Endothelial cell of umbilical vein (primary cell): Measurements from ENCODE around the gene KAT8. TPM values are rescaled to one million over a fixed set of nuclear protein-coding genes. Genes with fewer than 3 reads are reported as not detected.

Experiments used
- BruUV-seq: library from RNA; stranded (reverse); fragments of 400-500 nt; replicated peaks from 2 replicates; lab custom pipeline; 2021; lab: Mats Ljungman, UMichigan
- CTCF ChIA-PET: fragments of 300-600, 350-600 bp; sonication (Branson Sonifier 250); formaldehyde crosslinking; loops from one replicate; lab custom pipeline; 2021; ENCODE audit warnings: antibody characterized with exemption, inconsistent platforms; lab: Charles Lee
- POLR2A ChIA-PET: fragments of 300-600, 350-600 bp; sonication (Branson Sonifier 250); formaldehyde crosslinking; loops from one replicate; lab custom pipeline; 2021; ENCODE audit warnings: antibody characterized with exemption, inconsistent platforms; lab: Charles Lee
- DNase-seq: peaks from one replicate; pipeline ENCODE4 v3.0.0-alpha.2; 2011; ENCODE audit warnings: low read depth, low spot score
- FAIRE-seq: peaks from 2 replicates; lab custom pipeline; 2011; peaks lifted over from hg19 to GRCh38; lab: Jason Lieb, UNC
- H2AFZ ChIP-seq: 2 replicates; pipeline ENCODE4 v1.6.0; 2012; ENCODE audit warnings: low read depth, low read length, control low read depth, inconsistent platforms
- H3K27ac ChIP-seq: 2 replicates; pipeline ENCODE4 v1.5.1; 2011; ENCODE audit warnings: low read depth, mild to moderate bottlenecking, control low read depth, low read length, moderate library complexity; ENCODE audit not compliant: insufficient read depth
- H3K27me3 ChIP-seq, 2 experiments: 2 replicates each; pipeline versions ENCODE4 v1.6.0 to v1.6.1; 2011; ENCODE audit warnings: low read length in 2 of 2, mixed read lengths in 1 of 2; ENCODE audit not compliant: control insufficient read depth in 2 of 2, insufficient read depth in 2 of 2
- H3K36me3 ChIP-seq, 2 experiments: 2 replicates in 1 of 2; 3 replicates in 1 of 2; pipeline ENCODE4 v1.5.1; 2011; ENCODE audit warnings: low read length in 2 of 2, mild to moderate bottlenecking in 1 of 2, moderate library complexity in 1 of 2; ENCODE audit not compliant: control insufficient read depth in 2 of 2, insufficient read depth in 2 of 2; ENCODE audit errors: extremely low read depth in 1 of 2
- H3K4me1 ChIP-seq: 3 replicates; pipeline ENCODE4 v1.5.1; 2011; ENCODE audit warnings: mild to moderate bottlenecking, low read length; ENCODE audit not compliant: control insufficient read depth, insufficient read depth; ENCODE audit errors: extremely low read depth
- H3K4me2 ChIP-seq: 2 replicates; pipeline ENCODE4 v1.6.1; 2011; ENCODE audit warnings: low read length, control low read depth, mixed read lengths; ENCODE audit not compliant: insufficient read depth
- H3K4me3 ChIP-seq, 3 experiments: fragments of 200-600 bp in 1 of 3; sonication (generic), shearing (Covaris generic) in 1 of 3; replicated peaks in 1 of 3; 2 replicates each; pipeline ENCODE4 v1.5.1; 2011 to 2016; ENCODE audit warnings: control low read depth in 3 of 3, low read length in 3 of 3, mild to moderate bottlenecking in 2 of 3, inconsistent platforms in 1 of 3, low read depth in 1 of 3, moderate library complexity in 1 of 3; ENCODE audit not compliant: insufficient read depth in 1 of 3
- H3K79me2 ChIP-seq: 2 replicates; pipeline ENCODE4 v1.6.0; 2012; ENCODE audit warnings: low read length, inconsistent platforms; ENCODE audit not compliant: control insufficient read depth, insufficient read depth
- H3K9ac ChIP-seq: replicated peaks from 2 replicates; pipeline ENCODE3; 2011; ENCODE audit warnings: low read length, control low read depth; ENCODE audit not compliant: insufficient read depth; ENCODE audit errors: extremely low read depth
- H3K9me1 ChIP-seq: replicated peaks from 3 replicates; pipeline ENCODE4 v1.6.0; 2011; ENCODE audit warnings: mild to moderate bottlenecking, low read length; ENCODE audit not compliant: control insufficient read depth, insufficient read depth; ENCODE audit errors: extremely low read depth
- H3K9me3 ChIP-seq: replicated peaks from 2 replicates; pipeline ENCODE4 v1.5.1; 2012; ENCODE audit warnings: low read length, inconsistent platforms; ENCODE audit not compliant: control insufficient read depth, insufficient read depth
- H4K20me1 ChIP-seq: replicated peaks from 2 replicates; pipeline ENCODE3; 2011; ENCODE audit warnings: mild to moderate bottlenecking, low read length; ENCODE audit not compliant: control insufficient read depth, insufficient read depth; ENCODE audit errors: extremely low read depth
- EZH2 ChIP-seq: IDR thresholded peaks from 2 replicates; pipeline ENCODE4 v1.6.1; 2012; ENCODE audit warnings: borderline replicate concordance, low read depth, mild to moderate bottlenecking, moderate library complexity, low read length, inconsistent platforms; ENCODE audit not compliant: severe bottlenecking
- FOS ChIP-seq: IDR thresholded peaks from 2 replicates; pipeline ENCODE4 v1.6.1; 2011; ENCODE audit warnings: mild to moderate bottlenecking, low read length, moderate library complexity, borderline replicate concordance; ENCODE audit not compliant: insufficient read depth
- GATA2 ChIP-seq: IDR thresholded peaks from 2 replicates; pipeline ENCODE4 v1.7.0; 2011; ENCODE audit warnings: low read depth, mild to moderate bottlenecking, moderate library complexity, mixed read lengths, low read length; ENCODE audit not compliant: insufficient read length, insufficient read depth
- JUN ChIP-seq: IDR thresholded peaks from 2 replicates; pipeline ENCODE4 v1.6.1; 2011; ENCODE audit warnings: borderline replicate concordance, low read depth; ENCODE audit not compliant: insufficient read length, insufficient read depth
- MYC ChIP-seq: IDR thresholded peaks from one replicate; pipeline ENCODE4 v1.6.1; 2011; ENCODE audit warnings: mild to moderate bottlenecking, low read depth, low read length
- POLR2A ChIP-seq: IDR thresholded peaks from 2 replicates; pipeline ENCODE4 v1.6.1; 2012; ENCODE audit warnings: low read depth, mild to moderate bottlenecking, control low read depth, low read length
- POLR2AphosphoS5 ChIP-seq: IDR thresholded peaks from 2 replicates; pipeline ENCODE4 v1.6.1; 2012; ENCODE audit warnings: low read depth, mild to moderate bottlenecking, control low read depth, low read length, moderate library complexity; ENCODE audit not compliant: insufficient read depth
- dilution Hi-C: fragments of 300-500 bp; cut with MboI; formaldehyde crosslinking; loops from one replicate; pipeline ENCODE4 v1.15.0; 2019; ENCODE audit warnings: low sequenced_read_pairs; ENCODE audit not compliant: extremely low pct_ligation_motif_present
- intact Hi-C: fragments of 100-400 bp; cut with micrococcal nuclease; formaldehyde crosslinking; loops from one replicate; pipeline ENCODE4 v1.10.0; 2022
- polyA plus RNA-seq, 4 experiments: library from polyadenylated mRNA; depleted of rRNA in 3 of 4; stranded (reverse) in 3 of 4; unstranded in 1 of 4; fragments of >200 nt; gene quantifications; 2 replicates each; pipeline versions ENCODE4 v1.2.1 to v1.2.3, GENCODE V29; 2011 to 2012; ENCODE audit warnings: missing spikeins in 1 of 4
- total RNA-seq: library from RNA; stranded (reverse); gene quantifications from 2 replicates; pipeline ENCODE4 v1.2.3, GENCODE V29; 2021
- TF ChIP-seq, protein P1 (sequence below), 2 donors: IDR thresholded peaks; 1 replicate in 1 of 2; 2 replicates in 1 of 2; pipeline ENCODE4 v1.5.1; 2011; ENCODE audit warnings: low read length in 2 of 2, mild to moderate bottlenecking in 2 of 2, moderate library complexity in 2 of 2, control low read depth in 1 of 2, inconsistent platforms in 1 of 2, low read depth in 1 of 2; ENCODE audit not compliant: insufficient read depth in 1 of 2; ENCODE audit errors: extremely low read depth in 1 of 2
- TF ChIP-seq, protein P2 (sequence below): IDR thresholded peaks from 2 replicates; pipeline ENCODE4 v1.6.1; 2011; ENCODE audit not compliant: insufficient read depth, insufficient read length

Gene KAT8
- total and polyA plus RNA-seq, 2 donors (not counting 3 experiments of a cell fraction or from before 2014, with no cell fraction given): 30.7 to 42.8 TPM

DNA sequence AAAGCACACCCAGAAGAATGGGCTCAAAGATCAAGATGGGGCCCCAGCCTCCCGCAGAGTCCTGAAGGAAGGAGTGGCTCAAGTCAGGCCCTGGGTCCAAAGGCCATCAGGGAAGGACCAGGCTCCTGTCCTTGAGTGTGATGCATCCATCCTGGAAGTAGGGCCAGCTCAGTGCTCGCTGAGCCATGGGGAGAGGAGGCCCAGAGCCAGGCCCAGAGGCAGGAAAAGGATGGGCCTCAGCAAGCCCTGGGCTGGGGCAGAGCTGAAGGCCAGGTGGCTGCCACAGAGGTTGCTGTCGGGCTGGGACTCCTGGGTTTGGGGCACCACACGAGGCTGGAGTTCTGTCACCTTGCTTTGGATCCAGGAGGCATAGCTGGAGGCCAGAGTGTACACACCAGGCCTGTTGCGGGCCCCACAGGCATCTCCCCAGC lies 14.4 kb downstream of the KAT8 start:
- CTCF ChIA-PET: interaction anchor here (2.4 kb wide), 1 partner anchor 10 kb away, joined by 8 read pairs; no protein-coding TSS in a partner anchor
- DNase-seq: no peak
- no peak overlapping the region for H2AFZ ChIP-seq
- dilution Hi-C loops: no loop called here
- H3K9me1 ChIP-seq: no peaks in the 10 kb centered on the region
- peaks cover 0 to 10% of the 10 kb centered on the region in 2 experiments for H3K36me3 ChIP-seq
- no peak for FAIRE-seq
- H3K9me3 ChIP-seq: no peaks in the 10 kb centered on the region
- H3K79me2 ChIP-seq: no peaks in the 10 kb centered on the region
- no peaks in the 10 kb centered on the region for H3K27me3 ChIP-seq
- no peak overlapping the region for H3K9ac ChIP-seq
- BruUV-seq: no TSS peak
- no peaks in the 10 kb centered on the region for H4K20me1 ChIP-seq
- intact Hi-C loops: no loop called here
- H3K4me3 ChIP-seq: no peak overlapping the region
- no peak overlapping the region for H3K4me2 ChIP-seq
- POLR2A ChIA-PET: no interaction called here
- TF ChIP-seq, protein P1, sequence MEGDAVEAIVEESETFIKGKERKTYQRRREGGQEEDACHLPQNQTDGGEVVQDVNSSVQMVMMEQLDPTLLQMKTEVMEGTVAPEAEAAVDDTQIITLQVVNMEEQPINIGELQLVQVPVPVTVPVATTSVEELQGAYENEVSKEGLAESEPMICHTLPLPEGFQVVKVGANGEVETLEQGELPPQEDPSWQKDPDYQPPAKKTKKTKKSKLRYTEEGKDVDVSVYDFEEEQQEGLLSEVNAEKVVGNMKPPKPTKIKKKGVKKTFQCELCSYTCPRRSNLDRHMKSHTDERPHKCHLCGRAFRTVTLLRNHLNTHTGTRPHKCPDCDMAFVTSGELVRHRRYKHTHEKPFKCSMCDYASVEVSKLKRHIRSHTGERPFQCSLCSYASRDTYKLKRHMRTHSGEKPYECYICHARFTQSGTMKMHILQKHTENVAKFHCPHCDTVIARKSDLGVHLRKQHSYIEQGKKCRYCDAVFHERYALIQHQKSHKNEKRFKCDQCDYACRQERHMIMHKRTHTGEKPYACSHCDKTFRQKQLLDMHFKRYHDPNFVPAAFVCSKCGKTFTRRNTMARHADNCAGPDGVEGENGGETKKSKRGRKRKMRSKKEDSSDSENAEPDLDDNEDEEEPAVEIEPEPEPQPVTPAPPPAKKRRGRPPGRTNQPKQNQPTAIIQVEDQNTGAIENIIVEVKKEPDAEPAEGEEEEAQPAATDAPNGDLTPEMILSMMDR (IDR thresholded peaks at IDR 0.05; ENCODE audit: extremely low read depth in 1 of 2, insufficient read depth in 1 of 2, low read depth in 1 of 2, low read length in 2 of 2): no peak
- no peak for TF ChIP-seq FOS
- TF ChIP-seq GATA2: no peak
- TF ChIP-seq EZH2: no peak
- TF ChIP-seq POLR2A: no peak
- TF ChIP-seq JUN: no peak
- TF ChIP-seq MYC: no peak
- TF ChIP-seq POLR2AphosphoS5: no peak
- TF ChIP-seq, protein P2, sequence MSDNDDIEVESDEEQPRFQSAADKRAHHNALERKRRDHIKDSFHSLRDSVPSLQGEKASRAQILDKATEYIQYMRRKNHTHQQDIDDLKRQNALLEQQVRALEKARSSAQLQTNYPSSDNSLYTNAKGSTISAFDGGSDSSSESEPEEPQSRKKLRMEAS: no peak
- no peaks in the 10 kb centered on the region for H3K4me1 ChIP-seq
- H3K27ac ChIP-seq: no peak overlapping the region
